Islet of Langerhans (tissue), 1 donor: ENCODE measurements around the gene KRT26.
"Not testable (repeated sequence)": the region's sequence is repeated elsewhere in the genome, so short reads cannot be mapped to it uniquely, and the experiment has no call there.

Experiments used
- FAIRE-seq: peaks from one replicate; lab custom pipeline; 2011; peaks lifted over from hg19 to GRCh38; lab: Jason Lieb, UNC

Gene KRT26, protein sequence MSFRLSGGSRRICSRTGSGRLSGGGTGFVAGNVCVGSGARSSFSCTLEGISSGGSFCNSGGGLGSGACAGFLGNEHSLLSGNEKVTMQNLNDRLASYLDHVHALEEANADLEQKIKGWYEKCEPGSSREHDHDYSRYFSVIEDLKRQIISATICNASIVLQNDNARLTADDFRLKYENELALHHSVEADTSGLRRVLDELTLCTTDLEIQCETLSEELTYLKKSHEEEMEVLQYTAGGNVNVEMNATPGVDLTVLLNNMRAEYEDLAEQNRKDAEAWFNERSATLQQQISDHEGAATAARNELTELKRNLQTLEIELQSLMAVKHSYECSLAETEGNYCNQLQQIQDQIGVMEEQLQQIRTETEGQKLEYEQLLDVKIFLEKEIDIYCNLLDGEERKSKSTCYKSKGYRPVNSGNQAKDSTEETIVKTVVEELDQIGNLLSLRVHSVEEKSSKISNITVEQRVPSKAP

DNA sequence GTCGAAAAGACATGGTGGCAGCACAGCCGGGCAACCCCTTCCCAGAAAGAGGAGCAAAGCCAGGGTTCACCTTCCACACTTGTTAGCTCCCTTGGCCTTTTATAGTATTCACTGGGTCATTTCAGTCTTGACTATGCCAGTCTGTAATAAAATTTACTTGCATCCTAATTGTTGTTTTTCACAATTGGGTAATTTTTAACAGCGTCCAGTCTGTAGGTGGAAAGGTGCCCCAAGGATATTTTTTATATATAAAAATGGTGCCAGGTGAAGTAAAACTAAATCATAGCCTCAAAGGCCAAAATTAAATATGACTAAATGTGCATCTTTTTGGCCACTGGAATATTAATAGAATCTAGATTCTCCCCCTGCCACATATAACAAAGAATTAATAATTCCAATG, at the start of gene KRT26:
KRT26 (minus strand) TSS at position 101 of the 400 bp plus-strand sequence; CDS start at position 13, 88 bp downstream.
- FAIRE-seq: no peak

DNA sequence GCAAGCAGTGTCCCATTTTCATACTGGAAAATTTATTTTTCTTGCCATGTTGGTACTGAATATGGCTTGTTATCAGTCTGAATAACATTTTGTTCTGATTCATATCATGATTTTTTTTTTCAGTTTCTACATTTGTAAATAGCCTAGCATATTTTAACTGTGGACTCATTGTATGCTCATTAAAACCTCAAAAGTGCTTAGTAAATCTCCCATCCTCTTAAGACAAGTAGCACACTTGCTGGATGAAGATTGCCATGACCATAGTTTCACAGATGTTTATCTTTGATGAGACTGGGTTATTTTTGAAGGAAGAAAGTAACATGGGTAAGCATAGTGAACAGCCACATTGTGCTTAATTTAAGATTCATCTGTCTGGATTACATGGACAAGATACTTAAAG, 49.5 kb upstream of the KRT26 start:
- FAIRE-seq: no peak

DNA sequence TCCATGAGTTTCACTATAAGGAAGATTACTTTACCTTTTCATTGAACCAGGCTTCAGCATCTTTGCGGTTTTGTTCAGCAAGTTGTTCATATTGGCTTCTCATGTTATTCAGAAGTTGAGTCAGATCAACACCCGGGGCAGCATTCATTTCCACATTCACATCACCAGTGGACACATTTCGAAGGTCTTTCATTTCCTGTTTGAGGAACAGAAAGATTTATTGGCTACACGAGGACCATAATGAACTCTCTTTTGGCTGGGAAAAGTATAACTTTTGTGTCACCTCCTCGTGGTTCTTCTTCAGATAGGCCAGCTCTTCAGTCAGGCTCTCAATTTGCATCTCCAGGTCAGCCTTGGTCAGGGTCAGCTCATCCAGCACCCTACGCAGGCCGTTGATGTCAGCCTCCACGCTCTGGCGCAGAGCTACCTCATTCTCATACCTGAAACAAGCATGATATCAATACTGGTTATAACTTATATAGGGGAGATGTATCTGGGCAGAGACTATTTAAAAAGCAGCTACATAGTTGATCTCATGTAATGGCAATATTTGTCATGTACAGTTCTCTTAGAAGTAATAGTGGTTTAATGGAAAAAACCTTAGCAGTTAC, 48.3 kb upstream of the KRT26 start:
- no peak for FAIRE-seq

DNA sequence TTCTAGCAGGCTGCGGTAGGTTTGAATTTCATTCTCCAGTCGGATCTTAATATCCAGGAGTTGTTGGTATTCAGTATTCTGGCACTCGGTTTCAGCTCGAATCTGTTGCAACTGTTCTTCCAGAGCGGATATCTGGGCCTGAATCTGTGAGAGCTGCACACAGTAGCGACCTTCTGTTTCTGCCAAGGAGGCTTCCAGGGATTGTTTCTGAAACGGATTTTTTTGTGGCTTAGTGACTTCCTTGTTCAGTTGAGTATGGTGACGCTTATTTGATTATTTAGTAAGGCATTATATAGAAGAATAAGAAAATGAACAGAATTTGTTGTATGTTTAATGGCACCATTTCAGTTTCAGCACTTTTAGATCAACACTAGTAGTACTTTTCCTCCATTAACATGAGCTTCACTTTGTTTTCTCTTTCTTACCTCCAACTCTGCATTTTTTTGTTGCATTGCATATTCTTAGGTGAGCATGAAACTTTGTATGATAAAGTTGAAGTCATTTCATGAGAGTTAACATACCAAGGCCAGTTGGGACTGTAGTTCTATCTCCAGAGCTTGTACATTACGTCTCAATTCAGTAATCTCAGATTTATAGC, 47.6 kb upstream of the KRT26 start:
- FAIRE-seq: no peak

DNA sequence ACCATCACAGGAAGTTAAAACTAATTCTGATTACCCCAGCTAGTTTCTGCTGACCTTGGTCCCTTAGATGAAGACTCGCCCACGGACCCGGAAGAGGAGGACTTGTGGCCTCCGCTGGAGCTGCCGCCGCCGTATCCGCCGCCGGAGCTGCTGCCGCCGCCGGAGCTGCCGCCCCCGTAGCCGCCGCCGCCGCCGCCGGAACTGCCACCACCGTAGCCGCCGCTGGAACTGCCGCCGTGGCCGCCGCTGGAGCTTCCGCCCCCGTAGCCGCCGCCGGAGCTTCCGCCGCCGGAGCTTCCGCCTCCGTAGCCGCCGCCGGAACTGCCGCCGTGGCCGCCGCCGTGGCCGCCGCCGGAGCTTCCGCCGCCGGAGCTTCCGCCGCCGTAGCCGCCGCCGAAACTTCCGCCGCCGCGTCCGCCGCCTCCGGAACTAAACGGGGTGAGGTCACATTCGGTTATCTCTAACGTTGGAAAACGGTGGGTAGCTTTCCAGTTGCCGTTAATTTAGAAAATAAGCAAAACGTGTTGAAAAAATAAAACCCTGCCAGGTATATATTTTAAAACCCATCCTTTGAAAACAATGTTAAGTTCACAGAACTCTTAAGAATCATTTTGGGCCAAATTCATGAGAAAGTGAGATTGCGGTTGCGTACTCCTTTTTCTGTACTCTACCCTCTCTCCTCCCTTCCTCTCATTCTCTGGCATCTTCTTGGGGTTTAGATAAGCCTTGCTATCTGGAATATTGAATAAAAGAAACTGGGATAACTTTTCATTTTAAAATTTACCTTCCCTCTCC, 46.9 kb upstream of the KRT26 start:
- no peak for FAIRE-seq

DNA sequence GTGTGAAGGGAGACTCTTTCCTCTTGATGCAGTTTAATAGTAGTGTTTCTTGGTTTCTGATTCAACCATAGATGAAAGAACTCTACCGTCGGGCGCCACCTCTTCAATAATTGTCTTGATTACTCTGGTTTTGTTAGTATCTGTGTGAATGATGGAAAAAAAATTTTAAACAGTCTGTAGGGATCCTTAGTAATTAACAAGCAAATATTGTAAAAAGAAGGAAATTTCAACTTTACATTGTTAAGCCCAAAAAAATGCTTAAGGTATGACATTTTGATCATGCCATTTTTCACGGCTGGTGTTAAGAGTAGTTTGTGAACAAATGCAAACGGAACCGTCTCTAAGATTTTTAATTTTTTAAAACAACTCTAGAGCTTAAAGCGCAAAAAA, 46.3 kb upstream of the KRT26 start:
- no peak for FAIRE-seq

DNA sequence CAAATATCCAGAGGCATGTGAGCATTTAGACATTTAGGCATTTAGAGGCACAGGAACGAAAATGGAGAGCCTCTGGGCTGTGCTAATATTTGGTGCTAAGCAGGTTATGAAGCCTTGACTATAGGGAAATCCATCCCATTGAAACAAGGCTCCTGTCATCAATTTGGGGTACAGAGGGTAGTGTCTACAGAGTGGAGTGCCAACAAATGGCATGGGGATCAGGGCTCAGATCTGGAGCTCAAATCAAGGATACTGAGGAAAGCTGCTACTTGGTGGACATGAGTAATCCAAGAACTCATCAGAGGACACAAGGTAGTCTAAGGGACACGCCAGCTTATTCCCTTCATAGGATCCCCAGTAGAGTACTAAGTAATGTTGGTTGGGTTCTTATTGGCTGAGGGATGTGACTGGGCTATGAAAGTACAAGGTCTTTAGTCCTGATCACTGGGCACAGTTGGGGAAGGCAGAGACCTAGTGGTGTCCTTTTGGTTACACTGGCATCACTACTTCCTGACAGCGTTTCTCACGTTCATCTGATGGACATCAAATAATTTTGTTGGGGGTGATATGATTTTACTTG, 45.2 kb upstream of the KRT26 start:
- no peak for FAIRE-seq

DNA sequence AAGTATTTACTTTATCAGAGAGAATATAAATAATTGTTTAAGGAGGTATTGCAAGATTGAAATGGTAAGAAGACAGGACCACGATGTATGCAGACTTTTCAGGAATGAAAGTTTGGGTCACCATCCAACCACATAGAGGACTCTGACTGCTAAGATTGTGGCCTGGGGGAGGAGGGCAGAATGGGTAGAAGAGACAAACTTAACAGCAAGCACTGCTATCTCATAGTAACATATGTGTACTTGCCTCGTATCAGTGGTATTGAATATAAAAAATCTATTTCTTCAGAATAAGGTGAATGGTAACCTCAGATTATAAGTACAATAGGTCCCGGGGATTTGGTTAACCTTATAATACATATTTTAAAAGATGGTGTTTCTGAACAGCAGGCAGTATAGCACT, 44.6 kb upstream of the KRT26 start:
- FAIRE-seq: no peak

DNA sequence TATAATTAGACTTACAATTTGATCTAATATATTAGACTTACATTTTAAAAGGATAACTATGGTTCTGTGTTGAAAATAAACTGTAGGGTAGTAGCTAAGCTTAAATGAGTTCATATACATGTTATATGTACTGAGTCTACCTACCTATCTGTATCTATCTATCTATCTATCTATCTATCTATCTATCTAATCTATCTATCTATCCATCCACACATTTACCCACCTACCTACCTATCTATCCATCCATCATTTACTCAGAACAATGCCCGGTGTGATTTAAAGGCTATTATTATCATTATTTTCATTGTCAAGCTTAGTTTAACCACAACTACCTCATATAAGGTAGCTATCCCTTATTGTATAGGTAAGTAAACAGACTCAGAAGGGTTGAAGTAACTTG, 43.4 kb upstream of the KRT26 start:
- FAIRE-seq: no peak

DNA sequence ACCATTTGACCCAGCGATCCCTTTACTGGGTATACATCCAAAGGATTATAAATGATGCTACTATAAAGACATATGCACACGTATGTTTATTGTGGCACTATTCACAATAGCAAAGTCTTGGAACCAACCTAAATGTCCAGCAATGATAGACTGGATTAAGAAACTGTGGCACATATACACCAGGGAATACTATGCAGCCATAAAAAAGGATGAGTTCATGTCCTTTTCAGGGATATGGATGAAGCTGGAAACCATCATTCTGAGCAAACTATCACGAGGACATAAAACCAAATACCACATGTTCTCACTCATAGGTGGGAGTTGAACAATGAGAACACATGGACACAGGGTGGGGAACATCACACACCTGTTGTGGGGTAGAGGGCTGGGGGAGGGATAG, 42.7 kb upstream of the KRT26 start:
- not testable (repeated sequence) for FAIRE-seq

DNA sequence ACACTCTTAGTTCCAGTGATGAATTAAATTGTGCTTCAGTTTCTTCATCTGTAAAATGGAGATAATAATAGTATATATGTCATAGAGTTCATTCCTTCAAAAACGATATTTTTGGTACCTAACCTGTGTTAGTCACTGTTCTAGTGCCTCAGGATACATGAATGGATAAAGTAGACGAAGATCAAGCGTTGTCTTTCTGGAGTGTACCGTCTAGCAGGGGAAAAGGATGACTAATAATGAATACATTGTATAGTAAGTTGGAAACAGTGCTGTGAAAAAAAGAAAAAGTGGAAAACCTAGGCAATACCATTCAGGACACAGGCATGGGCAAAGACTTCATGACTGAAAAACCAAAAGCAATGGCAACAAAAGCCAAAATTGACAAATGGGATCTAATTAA, 41.8 kb upstream of the KRT26 start:
- FAIRE-seq: no peak

DNA sequence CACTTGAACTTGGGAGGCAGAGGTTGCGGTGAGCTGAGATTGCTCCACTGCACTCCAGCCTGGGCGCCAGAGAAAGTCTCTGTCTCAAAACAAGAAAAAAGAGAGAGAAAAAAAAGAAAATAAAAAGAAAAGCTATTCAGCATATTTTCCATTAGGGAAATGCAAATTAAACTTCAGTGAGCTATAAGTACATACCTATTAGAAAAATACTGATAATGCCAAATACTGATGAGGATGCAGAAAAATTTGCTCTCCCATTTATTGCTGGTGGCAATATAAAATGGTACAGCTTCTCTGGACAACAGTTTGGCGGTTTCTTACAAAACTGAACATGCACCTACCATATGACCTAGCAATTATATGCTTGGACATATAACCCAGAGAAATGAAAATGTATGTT, 40.6 kb upstream of the KRT26 start:
- FAIRE-seq: no peak

DNA sequence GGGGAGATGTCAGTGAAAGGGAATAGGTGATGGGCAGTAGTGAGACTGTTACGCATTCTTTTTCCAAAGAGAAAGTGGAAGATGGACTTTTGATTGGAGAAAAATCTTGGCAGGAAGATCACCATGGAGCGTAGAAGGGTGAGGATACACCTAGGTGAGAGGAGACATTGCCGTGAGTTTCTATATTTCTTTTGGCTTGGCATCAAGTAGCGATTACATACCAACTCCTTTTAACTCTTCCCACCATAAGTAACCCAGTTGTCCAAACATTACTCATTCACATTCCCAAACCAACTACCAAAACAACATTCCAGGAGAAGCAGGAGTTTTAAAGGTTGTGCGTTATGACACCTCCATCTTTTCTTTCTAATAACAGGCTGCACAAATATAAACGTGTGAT, 38.5 kb upstream of the KRT26 start:
- no peak for FAIRE-seq

DNA sequence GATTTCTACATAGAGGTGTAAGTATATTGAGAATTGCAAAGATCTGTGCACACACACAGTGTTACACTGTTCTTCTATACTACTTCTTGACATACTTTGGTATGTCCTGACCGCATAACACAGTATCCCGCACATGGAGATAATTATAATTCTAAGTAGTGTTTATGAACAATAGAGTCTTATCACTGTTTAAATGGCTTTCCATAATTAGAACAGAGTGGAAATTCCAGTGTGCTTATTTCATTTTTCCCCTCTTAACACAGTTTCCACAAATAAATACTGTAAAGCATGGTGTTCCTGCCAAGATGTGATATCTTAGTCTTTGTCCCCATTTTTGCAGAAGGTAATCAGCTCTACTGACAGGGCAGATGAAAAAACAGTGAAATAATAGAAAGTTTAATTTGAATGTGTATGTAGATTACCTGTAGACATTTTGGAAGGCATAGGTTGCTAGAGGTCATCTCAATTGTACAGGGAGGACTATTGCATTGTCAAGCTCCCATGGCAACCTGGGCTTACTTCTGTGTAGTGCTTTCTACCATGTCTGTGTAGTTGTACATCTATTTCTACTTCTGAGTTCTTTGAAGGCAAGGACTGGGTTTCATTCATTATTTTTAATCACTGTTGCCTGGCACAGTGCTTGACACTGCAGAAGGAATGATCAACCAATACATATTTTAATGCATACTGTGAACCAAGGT, 37.9 kb upstream of the KRT26 start:
- FAIRE-seq: no peak

DNA sequence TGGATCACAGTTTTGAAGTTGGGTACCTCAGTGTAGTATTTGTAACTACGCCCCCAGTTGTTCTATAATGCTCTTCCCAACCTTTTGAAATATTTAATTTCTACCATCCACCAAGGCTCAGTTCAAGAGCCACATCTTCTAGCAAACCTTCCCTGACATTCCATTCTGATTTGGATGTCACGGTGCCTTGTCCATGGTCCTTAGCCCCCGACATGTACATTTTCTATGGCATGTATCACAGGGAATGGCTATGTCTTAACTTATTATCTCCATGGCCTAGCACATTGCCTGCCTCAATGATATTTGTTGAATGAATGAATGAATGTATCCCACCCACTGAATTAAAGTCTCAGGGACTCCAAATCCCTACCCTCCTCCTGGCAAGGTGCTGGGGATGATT, 34.1 kb upstream of the KRT26 start:
- FAIRE-seq: no peak

DNA sequence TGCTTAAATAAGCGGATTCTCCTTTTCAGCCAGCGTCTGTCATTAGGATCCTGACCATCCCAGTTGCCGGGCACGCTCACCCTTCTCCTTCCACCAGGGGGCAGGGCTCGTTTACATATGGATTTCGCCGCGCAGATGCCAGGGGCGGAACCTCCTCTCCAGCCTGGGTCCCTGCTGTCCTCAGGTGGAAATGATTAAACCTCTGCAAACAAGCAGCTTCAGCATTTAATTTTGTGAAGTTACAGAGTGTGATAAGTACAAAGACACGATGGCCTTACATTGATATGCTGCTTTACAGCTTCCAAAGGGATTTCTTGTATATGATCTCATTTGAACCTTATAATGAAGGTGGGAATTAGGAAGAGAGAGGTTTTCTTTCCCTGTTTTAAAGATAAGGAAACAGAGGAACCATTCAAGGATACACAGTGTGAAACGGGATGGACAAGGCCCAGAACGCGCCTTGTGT, 31.6 kb upstream of the KRT26 start:
- FAIRE-seq: no peak

DNA sequence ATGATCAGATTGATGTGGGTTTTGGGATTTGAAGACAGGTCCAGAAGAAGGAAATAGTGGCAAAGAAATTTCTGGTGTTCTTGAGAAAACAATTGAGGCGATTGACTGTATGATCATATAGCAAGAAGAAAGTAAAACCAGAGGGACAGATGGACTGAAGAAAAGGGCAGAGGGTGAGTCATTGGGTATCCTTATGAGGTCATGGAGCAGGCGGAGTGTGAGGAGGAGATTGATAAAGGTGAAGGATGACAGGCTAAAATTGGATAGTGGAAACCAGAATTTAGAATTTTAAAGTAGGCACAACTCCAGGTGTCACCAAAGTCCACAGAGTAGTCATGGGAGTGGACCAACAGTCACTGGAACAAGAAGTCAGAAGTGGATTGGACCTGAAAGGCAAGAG, 29.2 kb upstream of the KRT26 start:
- FAIRE-seq: no peak

DNA sequence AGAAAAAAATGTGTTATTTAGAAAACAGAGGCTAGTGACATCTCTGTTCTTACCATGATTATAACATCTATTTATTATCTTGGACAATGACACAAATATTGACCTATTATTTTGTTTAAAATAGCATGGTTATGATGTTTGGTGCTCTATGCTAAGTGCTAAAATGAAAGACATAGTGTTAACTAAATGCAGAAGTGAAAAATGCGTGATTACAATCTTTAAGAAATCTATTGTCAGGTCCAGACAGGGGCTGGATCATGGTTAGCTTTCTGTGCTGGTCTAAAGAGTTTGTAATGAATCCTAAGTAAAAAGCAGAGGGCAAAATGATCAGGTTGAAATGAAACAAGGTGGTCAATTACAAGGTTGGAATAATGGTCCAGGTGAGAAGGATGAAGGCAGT, 28.4 kb upstream of the KRT26 start:
- FAIRE-seq: no peak

DNA sequence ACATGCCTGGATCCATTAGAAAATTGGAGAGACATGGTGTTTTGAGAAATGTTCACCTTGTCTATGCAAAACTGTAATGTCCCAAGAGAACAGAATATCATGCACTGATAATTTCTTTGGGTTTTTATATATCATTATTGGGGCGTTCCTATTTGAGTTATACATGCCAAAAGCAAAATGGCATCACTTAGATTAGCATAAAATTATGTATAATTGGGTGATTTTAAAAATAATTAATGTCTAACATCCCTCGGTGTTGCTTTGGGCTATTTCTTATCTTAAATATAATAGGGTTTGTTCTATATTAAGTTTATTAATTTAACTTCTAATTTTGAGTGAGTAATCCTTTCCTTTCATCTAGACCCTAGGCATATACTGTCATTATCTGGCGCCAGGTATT, 27.9 kb upstream of the KRT26 start, which contains the start of gene KRT28:
KRT28 (minus strand) TSS at position 101 of the 400 bp plus-strand sequence; CDS start at position 35, 66 bp downstream.
- no peak for FAIRE-seq

DNA sequence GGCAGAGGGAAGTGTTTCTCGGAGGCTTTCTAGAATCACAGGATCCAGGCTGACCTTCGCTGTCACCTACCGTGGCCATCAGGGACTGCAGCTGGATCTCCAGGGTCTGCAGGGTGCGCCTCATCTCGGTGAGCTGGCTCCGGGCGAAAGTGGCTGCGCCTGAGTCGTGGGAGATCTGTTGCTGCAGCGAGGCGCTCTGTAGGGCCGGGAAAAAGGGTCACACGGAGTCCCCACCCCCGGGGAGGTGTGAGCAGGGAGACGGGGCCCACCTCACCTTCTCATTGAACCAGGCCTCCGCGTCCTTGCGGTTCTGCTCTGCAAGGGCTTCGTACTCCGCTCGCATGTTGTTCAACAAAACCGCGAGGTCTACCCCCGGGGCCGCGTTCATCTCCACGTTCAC, 24.8 kb upstream of the KRT26 start:
- no peak for FAIRE-seq

DNA sequence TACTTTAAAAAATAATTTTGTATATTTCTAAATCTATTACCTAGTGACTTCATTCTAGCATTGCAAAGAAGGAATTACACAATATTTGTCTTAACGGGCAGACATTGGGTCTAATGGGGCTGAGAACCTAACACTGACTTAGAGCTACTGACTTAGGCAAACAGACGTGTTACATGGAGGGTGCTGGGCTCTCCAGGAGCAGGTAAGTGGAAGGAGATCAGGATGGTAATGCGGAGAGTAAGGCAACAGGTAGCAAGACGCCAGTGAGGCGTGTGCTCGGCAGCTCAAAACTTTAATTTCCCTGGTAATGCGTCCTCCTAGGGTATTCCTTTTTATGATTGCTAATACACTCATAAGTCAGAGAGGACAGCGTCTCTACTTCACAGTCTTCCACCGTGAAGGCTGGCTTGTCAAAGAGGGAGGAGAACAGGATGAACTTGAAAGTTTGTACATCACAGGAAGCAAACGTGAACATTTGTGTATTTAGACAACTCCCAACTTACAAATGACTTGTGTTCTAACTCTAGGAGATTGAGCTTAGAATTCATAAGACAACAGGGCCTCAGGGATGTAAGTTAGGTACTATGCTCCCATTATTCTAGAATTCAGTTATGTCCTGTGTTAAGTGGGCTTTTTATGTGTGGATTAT, 23.1 kb upstream of the KRT26 start:
- FAIRE-seq: no peak
